ENCODE data around the gene BCL2. TPM values are rescaled to one million over a fixed set of nuclear protein-coding genes. Genes with fewer than 3 reads are reported as not detected.

Gene BCL2
- total RNA-seq, 1 donor from 2014 or later, result 14.1 TPM

GRCh38 chr18:63154350-63155152, 165.0 kb downstream of the BCL2 start:
- no peak for DNase-seq (ENCODE audit: low read depth, low spot score)
- no peak for TF ChIP-seq CTCF (conservative IDR thresholded peaks at IDR 0.05)
- H3K27me3 Mint-ChIP-seq (ENCODE audit: low read depth), result no peaks in the 10 kb centered on the region
- H3K27ac Mint-ChIP-seq (ENCODE audit: unreplicated experiment), result no peak overlapping the region
- H3K9me3 Mint-ChIP-seq, result no peaks in the 10 kb centered on the region
- H3K4me3 Mint-ChIP-seq, result no peak overlapping the region
- no peaks in the 10 kb centered on the region for H3K36me3 Mint-ChIP-seq (ENCODE audit: low read depth)
- peaks cover 7% of the 10 kb centered on the region for H3K4me1 Mint-ChIP-seq

- no peak for TF ChIP-seq CTCF (conservative IDR thresholded peaks at IDR 0.05)
- Mint-ChIP-seq H3K4me3 (no peak overlapping the region), H3K4me1 (peaks cover 7% of the 10 kb centered on the region), H3K9me3 (no peaks in the 10 kb centered on the region), H3K27me3 (ENCODE audit: low read depth) (no peaks in the 10 kb centered on the region), H3K36me3 (ENCODE audit: low read depth) (no peaks in the 10 kb centered on the region), H3K27ac (ENCODE audit: unreplicated experiment) (no peak overlapping the region)
- no peak for DNase-seq (ENCODE audit: low read depth, low spot score)
Measured at GRCh38 chr18:63152791-63153190, 166.8 kb downstream of the BCL2 start.

DNA sequence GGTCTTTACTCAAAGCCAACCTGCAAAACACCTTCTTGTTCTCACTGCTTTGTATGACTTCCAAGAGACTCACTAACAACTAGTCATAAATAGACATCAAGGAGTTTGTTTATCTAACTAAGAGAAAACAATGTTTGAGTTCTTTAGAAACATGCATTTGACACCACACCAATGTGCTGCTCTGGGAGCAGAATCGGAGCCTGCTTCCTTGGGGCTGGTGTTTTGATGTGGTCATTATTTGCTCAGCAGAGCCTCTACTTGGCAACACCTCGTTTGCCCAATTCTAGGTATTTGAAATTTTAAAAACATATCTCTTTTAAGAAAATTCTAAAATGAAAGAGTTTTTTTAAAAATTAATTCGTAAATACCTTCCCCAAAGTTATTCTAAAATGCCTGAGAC, 167.5 kb downstream of the BCL2 start:
- Mint-ChIP-seq H3K9me3 (no peaks in the 10 kb centered on the region), H3K27me3 (ENCODE audit: low read depth) (no peaks in the 10 kb centered on the region), H3K4me3 (no peak overlapping the region), H3K36me3 (ENCODE audit: low read depth) (no peaks in the 10 kb centered on the region), H3K27ac (ENCODE audit: unreplicated experiment) (no peak overlapping the region), H3K4me1 (peaks cover 7% of the 10 kb centered on the region)
- no peak for TF ChIP-seq CTCF (conservative IDR thresholded peaks at IDR 0.05)
- DNase-seq (ENCODE audit: low read depth, low spot score), result no peak

DNA sequence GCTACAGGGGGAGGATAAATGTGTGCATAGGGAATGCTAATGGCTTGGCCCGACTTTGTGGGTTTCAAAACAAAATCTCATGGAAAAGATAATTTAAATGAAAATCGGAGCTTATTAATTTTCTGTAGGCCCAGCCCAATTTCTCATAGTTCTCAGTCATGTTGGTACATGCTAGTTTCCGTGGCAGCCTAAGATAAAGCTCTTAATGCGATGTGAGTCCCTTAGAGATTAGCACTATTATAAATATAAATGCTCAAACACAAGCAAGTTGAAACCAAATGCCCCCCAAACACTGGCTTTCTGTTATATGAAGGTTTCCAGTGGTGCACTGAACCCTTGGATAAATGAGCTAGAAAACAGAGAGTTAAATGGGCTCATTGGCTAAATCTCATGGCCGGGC, 168.0 kb downstream of the BCL2 start:
- Mint-ChIP-seq H3K4me1 (peaks cover 7% of the 10 kb centered on the region), H3K27ac (ENCODE audit: unreplicated experiment) (no peak overlapping the region), H3K9me3 (no peaks in the 10 kb centered on the region), H3K4me3 (no peak overlapping the region), H3K36me3 (ENCODE audit: low read depth) (no peaks in the 10 kb centered on the region), H3K27me3 (ENCODE audit: low read depth) (no peaks in the 10 kb centered on the region)
- DNase-seq (ENCODE audit: low read depth, low spot score), result no peak
- TF ChIP-seq CTCF (conservative IDR thresholded peaks at IDR 0.05), result no peak

- TF ChIP-seq CTCF (conservative IDR thresholded peaks at IDR 0.05), result no peak
- no peaks in the 10 kb centered on the region for H3K27me3 Mint-ChIP-seq (ENCODE audit: low read depth)
- H3K27ac Mint-ChIP-seq (ENCODE audit: unreplicated experiment), result no peak overlapping the region
- H3K4me3 Mint-ChIP-seq, result no peak overlapping the region
- H3K4me1 Mint-ChIP-seq, result peaks cover 8% of the 10 kb centered on the region
- H3K9me3 Mint-ChIP-seq, result no peaks in the 10 kb centered on the region
- DNase-seq (ENCODE audit: low read depth, low spot score), result no peak
- H3K36me3 Mint-ChIP-seq (ENCODE audit: low read depth), result no peaks in the 10 kb centered on the region
Measured at GRCh38 chr18:63150942-63151421, 168.6 kb downstream of the BCL2 start.
